B cell (primary cell): ENCODE results near the gene ZNF423. TPM values are rescaled to one million over a fixed set of nuclear protein-coding genes. Genes with fewer than 3 reads are reported as not detected.

Experiments used
- ATAC-seq: fragments of 200-7000 bp; cut with Tn5 transposase; one replicate; pipeline ENCODE4 v1.10.0; 2021; ENCODE audit warnings: low read depth, mild to moderate bottlenecking, moderate number of reproducible peaks, moderate library complexity
- CTCF ChIA-PET: fragments of 350-600 bp; sonication (Branson Sonifier 250); formaldehyde crosslinking; loops from one replicate; lab custom pipeline; 2021; ENCODE audit warnings: antibody characterized with exemption, inconsistent platforms; lab: Charles Lee
- POLR2A ChIA-PET: fragments of 350-600 bp; sonication (Branson Sonifier 250); formaldehyde crosslinking; loops from one replicate; lab custom pipeline; 2021; ENCODE audit warnings: antibody characterized with exemption; lab: Charles Lee
- DNase-seq: peaks from one replicate; pipeline ENCODE4 v3.0.0; 2013
- H2AFZ ChIP-seq: 2 replicates; pipeline ENCODE4 v1.6.1; 2012; ENCODE audit warnings: mild to moderate bottlenecking, low read depth, low read length; ENCODE audit not compliant: insufficient read depth, poor library complexity, severe bottlenecking
- H3K27ac ChIP-seq, 2 donors: 1 replicate in 1 of 2; 2 replicates in 1 of 2; pipeline ENCODE4 v1.5.1; 2012 to 2013; ENCODE audit warnings: low read length in 2 of 2, mild to moderate bottlenecking in 2 of 2, moderate library complexity in 1 of 2
- H3K27me3 ChIP-seq, 4 experiments: fragments of 200-600 bp in 1 of 4; sonication (generic) in 1 of 4; replicated peaks in 1 of 4; 1 replicate in 2 of 4; 2 replicates in 2 of 4; pipeline versions ENCODE4 v1.6.1 to v1.7.0; 2013 to 2016; ENCODE audit warnings: low read length in 3 of 4, mild to moderate bottlenecking in 2 of 4, mixed read lengths in 1 of 4, moderate library complexity in 1 of 4; ENCODE audit not compliant: insufficient read depth in 4 of 4, control insufficient read depth in 3 of 4; ENCODE audit errors: control extremely low read depth in 1 of 4
- H3K36me3 ChIP-seq, 2 experiments: replicated peaks in 1 of 2; 1 replicate in 1 of 2; 2 replicates in 1 of 2; pipeline versions ENCODE4 v1.6.1 to v1.7.1; 2013; ENCODE audit warnings: low read length in 1 of 2; ENCODE audit not compliant: insufficient read depth in 2 of 2, control insufficient read depth in 1 of 2; ENCODE audit errors: control extremely low read depth in 1 of 2, extremely low read depth in 1 of 2
- H3K4me1 ChIP-seq, 2 donors: fragments of 200-600 bp in 1 of 2; sonication (generic) in 1 of 2; 1 replicate in 1 of 2; 2 replicates in 1 of 2; pipeline versions ENCODE4 v1.5.1 to v1.6.1; 2013 to 2017; ENCODE audit warnings: low read length in 2 of 2; ENCODE audit not compliant: control insufficient read depth in 2 of 2, insufficient read depth in 2 of 2
- H3K4me2 ChIP-seq: replicated peaks from 2 replicates; pipeline ENCODE3; 2012; ENCODE audit warnings: mild to moderate bottlenecking, low read depth, low read length; ENCODE audit not compliant: poor library complexity, severe bottlenecking
- H3K4me3 ChIP-seq, 5 experiments: fragments of 200-600 bp in 1 of 5; sonication (generic) in 1 of 5; 1 replicate in 3 of 5; 2 replicates in 2 of 5; pipeline versions ENCODE4 v1.5.1 to v1.7.0; 2011 to 2016; ENCODE audit warnings: low read length in 4 of 5, mild to moderate bottlenecking in 4 of 5, low read depth in 2 of 5, control low read depth in 1 of 5, moderate library complexity in 1 of 5; ENCODE audit not compliant: insufficient read depth in 1 of 5; ENCODE audit errors: control extremely low read depth in 1 of 5, extremely low read depth in 1 of 5
- H3K79me2 ChIP-seq: fragments of 200-600 bp; sonication (generic); one replicate; pipeline ENCODE4 v1.6.0; 2016; ENCODE audit warnings: low read length; ENCODE audit not compliant: control insufficient read depth, insufficient read depth
- H3K9ac ChIP-seq: fragments of 200-600 bp; sonication (generic); 2 replicates; pipeline ENCODE4 v1.6.1; 2017; ENCODE audit warnings: mild to moderate bottlenecking, low read length, moderate library complexity
- H3K9me3 ChIP-seq, 3 donors: one replicate each; pipeline versions ENCODE4 v1.6.1 to v1.7.1; 2013; ENCODE audit warnings: low read length in 2 of 3; ENCODE audit not compliant: control insufficient read depth in 2 of 3, insufficient read depth in 1 of 3; ENCODE audit errors: control extremely low read depth in 1 of 3
- H4K20me1 ChIP-seq: 2 replicates; pipeline ENCODE4 v1.6.0; 2012; ENCODE audit warnings: mild to moderate bottlenecking, low read length; ENCODE audit not compliant: insufficient read depth, control insufficient read depth, poor library complexity, severe bottlenecking
- H3K27ac Mint-ChIP-seq: one replicate; pipeline ENCODE4 v1.8.0; 2021; ENCODE audit warnings: mixed read lengths
- H3K27me3 Mint-ChIP-seq: one replicate; pipeline ENCODE4 v1.8.0; 2021; ENCODE audit warnings: mixed read lengths
- H3K4me1 Mint-ChIP-seq: one replicate; pipeline ENCODE4 v1.8.0; 2021; ENCODE audit warnings: mixed read lengths
- H3K4me3 Mint-ChIP-seq: one replicate; pipeline ENCODE4 v1.8.0; 2021; ENCODE audit warnings: mixed read lengths
- H3K9me3 Mint-ChIP-seq: one replicate; pipeline ENCODE4 v1.8.0; 2022; ENCODE audit warnings: mixed read lengths; ENCODE audit not compliant: insufficient read depth
- EZH2 ChIP-seq: IDR thresholded peaks from 2 replicates; pipeline ENCODE4 v1.6.1; 2012; ENCODE audit warnings: borderline replicate concordance, low read depth, mild to moderate bottlenecking, moderate library complexity, low read length; ENCODE audit not compliant: insufficient read depth, poor library complexity, severe bottlenecking
- WGBS: methylation state at CpG from one replicate; pipeline ENCODE4 v1.1.5; 2013; ENCODE audit warnings: missing lambda C conversion rate; ENCODE audit not compliant: insufficient coverage; 5-methylcytosine and 5-hydroxymethylcytosine counted together
- intact Hi-C: fragments of 100-400 bp; cut with micrococcal nuclease; formaldehyde crosslinking; loops from one replicate; pipeline ENCODE4 v1.10.0; 2022
- polyA plus RNA-seq: library from polyadenylated mRNA; depleted of rRNA; stranded (reverse); fragments of >200 nt; gene quantifications from 2 replicates; pipeline ENCODE4 v1.2.3, GENCODE V29; 2012
- total RNA-seq, 2 donors: library from RNA; stranded (reverse); fragments of 120-200 nt in 1 of 2; gene quantifications; 1 replicate in 1 of 2; 2 replicates in 1 of 2; pipeline versions ENCODE4 v1.2.3 to v1.2.4, GENCODE V29; 2013 to 2022
- TF ChIP-seq, protein P1 (sequence below): fragments of 200-600 bp; IDR thresholded peaks from one replicate; pipeline ENCODE4 v1.8.0; 2022; ENCODE audit warnings: antibody characterized with exemption, mild to moderate bottlenecking

The ZNF423 gene
- total and polyA plus RNA-seq, 2 donors (not counting 1 experiment from before 2014, with no cell fraction given), result not detected

DNA sequence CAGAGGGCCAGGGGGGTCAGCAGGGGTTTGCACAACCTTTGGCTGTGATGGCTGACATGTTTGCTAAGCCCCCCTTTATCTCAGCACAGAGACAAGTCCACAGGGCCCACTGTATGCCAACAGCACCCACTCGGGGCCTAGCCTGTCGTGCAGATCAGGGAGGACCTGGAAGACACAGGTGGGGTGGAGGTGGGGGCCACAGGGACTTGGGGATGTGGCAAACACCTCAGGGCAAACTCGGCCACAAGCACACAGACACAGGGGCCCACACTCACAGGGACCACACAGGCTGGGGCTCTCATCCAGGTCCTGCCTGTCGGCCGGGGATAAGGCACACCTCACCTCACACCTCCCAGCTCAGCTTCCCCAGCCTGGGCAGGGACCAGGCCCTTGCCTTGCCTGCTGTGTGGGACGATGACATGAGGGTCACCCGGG, 394.4 kb downstream of the ZNF423 start:
- 94% methylated on average over 5 of the region's 7 CpGs for WGBS
- Mint-ChIP-seq H3K27ac (no peak overlapping the region), H3K9me3 (no peaks in the 10 kb centered on the region), H3K4me3 (no peak overlapping the region), H3K4me1 (peaks cover 23% of the 10 kb centered on the region), H3K27me3 (no peaks in the 10 kb centered on the region)
- Histone ChIP-seq H3K36me3 (no peaks in the 10 kb centered on the region), H3K4me3 (no peak overlapping the region), H3K9ac (no peak overlapping the region), H3K9me3 (no peaks in the 10 kb centered on the region), H3K4me2 (no peak overlapping the region), H3K27ac (no peak overlapping the region), H3K4me1 (peaks cover 24 to 25% of the 10 kb centered on the region in 2 donors), H2AFZ (no peak overlapping the region), H3K27me3 (no peaks in the 10 kb centered on the region), H3K79me2 (no peaks in the 10 kb centered on the region), H4K20me1 (no peaks in the 10 kb centered on the region)
- no peak for ATAC-seq
- DNase-seq, result no peak
- ChIA-PET POLR2A (no interaction called here), CTCF (no interaction called here)
- TF ChIP-seq, protein P1, sequence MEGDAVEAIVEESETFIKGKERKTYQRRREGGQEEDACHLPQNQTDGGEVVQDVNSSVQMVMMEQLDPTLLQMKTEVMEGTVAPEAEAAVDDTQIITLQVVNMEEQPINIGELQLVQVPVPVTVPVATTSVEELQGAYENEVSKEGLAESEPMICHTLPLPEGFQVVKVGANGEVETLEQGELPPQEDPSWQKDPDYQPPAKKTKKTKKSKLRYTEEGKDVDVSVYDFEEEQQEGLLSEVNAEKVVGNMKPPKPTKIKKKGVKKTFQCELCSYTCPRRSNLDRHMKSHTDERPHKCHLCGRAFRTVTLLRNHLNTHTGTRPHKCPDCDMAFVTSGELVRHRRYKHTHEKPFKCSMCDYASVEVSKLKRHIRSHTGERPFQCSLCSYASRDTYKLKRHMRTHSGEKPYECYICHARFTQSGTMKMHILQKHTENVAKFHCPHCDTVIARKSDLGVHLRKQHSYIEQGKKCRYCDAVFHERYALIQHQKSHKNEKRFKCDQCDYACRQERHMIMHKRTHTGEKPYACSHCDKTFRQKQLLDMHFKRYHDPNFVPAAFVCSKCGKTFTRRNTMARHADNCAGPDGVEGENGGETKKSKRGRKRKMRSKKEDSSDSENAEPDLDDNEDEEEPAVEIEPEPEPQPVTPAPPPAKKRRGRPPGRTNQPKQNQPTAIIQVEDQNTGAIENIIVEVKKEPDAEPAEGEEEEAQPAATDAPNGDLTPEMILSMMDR, result no peak
- no peak for TF ChIP-seq EZH2
- intact Hi-C loops, result no loop called here

DNA sequence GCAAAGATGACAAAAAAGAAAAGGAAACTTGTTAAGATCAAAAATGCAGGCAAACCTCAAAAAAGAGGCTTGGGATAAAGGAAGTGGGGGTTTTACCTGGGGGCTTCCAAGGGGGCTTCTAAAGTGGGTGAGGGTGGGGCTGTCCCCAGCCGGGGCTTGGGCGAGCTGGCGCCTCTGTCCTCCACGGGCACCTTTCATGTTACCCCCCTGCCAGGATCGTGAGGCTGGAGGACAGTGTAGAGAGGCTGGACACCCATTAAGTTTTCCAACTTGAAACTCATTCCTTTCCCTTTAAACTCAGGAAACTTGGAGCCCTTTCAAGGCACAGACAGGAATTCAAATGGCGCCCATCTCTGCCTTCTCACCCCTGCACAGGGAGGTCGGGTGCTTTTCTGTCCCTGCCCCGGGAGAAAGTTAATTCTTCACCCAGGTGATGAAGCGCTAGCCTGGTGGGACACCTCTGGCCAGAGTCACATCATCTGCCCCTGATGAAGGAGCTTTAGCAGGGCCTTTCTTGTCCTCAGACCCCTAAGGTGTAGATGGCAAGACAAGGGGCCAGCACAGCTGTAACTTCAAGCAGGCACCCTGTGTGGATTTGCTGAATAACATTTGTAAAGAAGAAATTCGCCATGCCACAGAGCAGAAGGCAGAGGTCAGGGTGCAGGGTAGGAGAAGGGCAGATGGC, 395.0 kb downstream of the ZNF423 start:
- 89% methylated on average over 9 of the region's 10 CpGs for WGBS
- Mint-ChIP-seq H3K27ac (no peak overlapping the region), H3K4me3 (no peak overlapping the region), H3K9me3 (no peaks in the 10 kb centered on the region), H3K27me3 (no peaks in the 10 kb centered on the region), H3K4me1 (peaks cover 23% of the 10 kb centered on the region)
- DNase-seq, result no peak
- intact Hi-C loops, result no loop called here
- H3K27me3 ChIP-seq, result no peaks in the 10 kb centered on the region
- no peak overlapping the region for H3K9ac ChIP-seq
- no peaks in the 10 kb centered on the region for H3K79me2 ChIP-seq
- no peaks in the 10 kb centered on the region for H4K20me1 ChIP-seq
- no peak overlapping the region for H2AFZ ChIP-seq
- no peak overlapping the region for H3K27ac ChIP-seq
- H3K4me1 ChIP-seq, result peaks cover 24 to 25% of the 10 kb centered on the region in 2 donors
- no peaks in the 10 kb centered on the region for H3K9me3 ChIP-seq
- TF ChIP-seq, protein P1, result no peak
- TF ChIP-seq EZH2, result no peak
- no peak overlapping the region for H3K4me2 ChIP-seq
- H3K4me3 ChIP-seq, result no peak overlapping the region
- ATAC-seq, result no peak
- ChIA-PET POLR2A (no interaction called here), CTCF (no interaction called here)
- H3K36me3 ChIP-seq, result no peaks in the 10 kb centered on the region
